Activated CD4-positive, alpha-beta T cell treated with anti-CD3 and anti-CD28 coated beads, Interleukin-2, Interleukin-6, amounts not matched to agents 100 ng/mL and 50 ng/mL, durations not matched to agents 16 hours and 8 hours (primary cell): ENCODE results near the gene DNM1L.

Experiments
- DNase-seq: peaks from one replicate; pipeline ENCODE4 v3.0.0-alpha.2; 2020

The DNM1L gene

DNA sequence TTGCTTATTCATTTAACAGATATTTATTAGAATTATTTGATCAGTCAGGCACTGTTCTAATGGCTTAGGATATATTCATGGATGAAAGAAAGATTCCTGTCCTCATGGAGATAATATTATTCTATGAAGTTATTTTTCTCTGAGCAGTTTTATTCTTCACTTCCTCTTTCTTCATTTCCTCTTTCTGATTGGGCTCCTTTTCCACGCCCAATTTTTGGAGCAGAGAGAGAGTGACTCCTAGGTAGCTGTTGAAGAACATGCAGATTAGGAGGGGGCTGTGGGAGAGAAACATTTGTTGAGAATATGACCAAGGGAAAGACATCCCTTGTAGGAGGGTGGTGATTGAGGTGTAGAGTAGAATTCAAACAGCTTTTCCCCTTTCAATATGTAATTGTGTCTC, 82.6 kb downstream of the DNM1L start:
- DNase-seq, result no peak

DNA sequence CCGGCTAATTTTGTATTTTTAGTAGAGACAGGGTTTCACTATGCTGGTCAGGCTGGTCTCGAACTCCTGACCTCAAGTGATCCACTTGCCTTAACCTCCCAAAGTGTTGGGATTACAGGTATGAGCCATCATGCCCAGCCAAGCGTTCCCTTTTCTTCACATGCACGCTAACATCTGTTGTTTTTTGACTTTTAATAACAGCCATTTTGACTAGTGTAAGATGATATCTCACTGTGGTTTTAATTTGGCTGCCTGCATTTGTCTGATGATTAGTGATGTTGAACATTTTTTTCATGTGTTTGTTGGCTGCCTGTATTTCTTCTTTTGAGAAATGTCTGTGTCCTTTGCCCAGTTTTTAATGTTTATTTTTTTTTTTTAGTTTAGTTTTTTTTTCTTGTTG, 86.8 kb downstream of the DNM1L start:
- DNase-seq, result no peak

DNA sequence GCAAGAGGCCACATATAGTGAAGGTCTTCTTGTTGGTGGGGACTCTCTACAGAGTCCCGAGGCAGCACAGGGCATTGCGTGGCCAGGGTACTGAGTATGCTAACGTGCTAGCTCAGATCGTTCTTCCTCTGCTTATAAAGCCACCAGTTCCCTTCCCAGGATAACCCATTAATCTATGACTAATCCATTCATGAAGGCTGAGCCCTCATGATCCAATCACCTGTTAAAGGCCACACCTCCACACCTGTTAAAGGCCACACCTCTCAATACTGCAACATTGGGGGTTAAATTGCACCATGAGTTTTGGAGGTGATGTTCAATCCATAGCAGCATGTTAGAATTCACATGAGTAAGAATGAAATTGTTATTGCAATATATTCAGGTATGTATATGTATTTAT, 89.4 kb downstream of the DNM1L start:
- no peak for DNase-seq

DNA sequence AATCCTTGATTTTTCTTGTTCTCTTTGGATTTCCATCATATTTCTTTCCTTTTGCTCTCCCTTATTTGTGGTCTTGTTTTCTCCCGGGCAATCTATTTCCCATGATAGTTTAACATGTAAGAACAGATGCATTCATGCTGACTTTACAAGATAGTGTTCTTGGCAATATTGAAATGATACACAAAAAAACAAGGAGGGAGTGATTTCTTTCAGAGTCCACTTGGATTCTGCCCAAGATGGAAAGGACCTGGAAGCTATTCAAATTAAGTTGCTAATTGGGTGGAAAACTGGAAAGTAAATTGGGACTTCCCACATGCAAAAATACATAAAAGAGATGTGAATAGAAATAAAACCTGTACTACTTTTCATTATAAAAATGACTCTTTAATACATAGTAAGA, 91.0 kb downstream of the DNM1L start:
- DNase-seq, result no peak

DNA sequence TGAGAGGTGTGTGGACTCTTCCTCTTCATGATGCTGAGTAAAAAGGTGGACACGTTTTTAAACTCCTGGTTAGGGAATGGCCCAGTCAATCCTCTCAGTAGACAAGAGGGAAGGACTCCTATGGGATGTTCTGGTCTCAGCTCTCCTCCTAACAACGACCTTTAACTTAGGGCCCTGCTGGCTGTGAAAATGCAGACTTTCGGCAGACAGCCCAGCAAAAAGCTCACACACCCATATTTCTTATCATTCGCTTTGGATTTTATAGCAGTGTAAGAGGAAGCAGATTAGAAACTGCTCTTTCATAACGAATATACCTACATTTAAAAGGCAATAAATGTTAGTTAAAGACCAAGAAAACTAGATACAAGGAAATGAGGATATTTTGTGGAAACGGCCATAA, 94.6 kb downstream of the DNM1L start:
- no peak for DNase-seq

DNA sequence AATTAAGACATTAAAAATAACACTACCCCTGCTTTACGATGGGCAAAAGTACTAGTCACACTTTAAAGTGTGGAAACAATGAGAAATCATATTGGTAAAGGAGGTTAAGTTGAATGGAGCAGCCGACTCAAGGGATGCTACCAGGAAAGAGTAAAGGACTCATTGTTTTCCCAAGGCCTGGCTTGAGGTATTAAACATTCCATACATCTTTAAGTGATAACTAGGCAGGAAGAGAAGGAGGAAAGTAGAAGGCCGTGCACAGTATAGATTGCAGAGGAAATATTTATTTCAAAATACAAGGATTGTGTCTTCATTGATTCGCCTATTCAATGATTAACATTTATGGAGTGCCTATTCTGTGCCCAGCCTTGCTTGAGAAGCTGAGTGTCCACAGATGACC, 97.2 kb downstream of the DNM1L start:
- no peak for DNase-seq

DNA sequence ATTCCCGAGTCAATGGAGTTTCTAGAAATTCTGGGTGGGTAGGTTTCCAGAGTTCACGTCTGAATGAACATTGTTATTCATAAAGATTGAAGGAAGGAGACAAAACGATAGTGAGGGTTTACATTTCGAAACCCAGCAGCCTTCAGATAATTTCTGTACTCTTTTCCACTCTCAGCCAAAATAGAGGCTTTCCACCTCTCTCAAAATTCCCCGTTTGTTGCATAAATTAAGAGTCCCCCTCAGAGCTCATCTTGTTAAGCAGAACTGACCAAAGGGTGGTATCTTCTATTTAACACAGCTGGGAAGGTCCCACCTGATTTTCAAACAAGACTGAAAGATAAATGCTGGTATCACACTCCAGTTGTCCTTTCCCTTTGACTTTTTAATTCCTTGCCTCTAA, 98.1 kb downstream of the DNM1L start:
- DNase-seq, result no peak

DNA sequence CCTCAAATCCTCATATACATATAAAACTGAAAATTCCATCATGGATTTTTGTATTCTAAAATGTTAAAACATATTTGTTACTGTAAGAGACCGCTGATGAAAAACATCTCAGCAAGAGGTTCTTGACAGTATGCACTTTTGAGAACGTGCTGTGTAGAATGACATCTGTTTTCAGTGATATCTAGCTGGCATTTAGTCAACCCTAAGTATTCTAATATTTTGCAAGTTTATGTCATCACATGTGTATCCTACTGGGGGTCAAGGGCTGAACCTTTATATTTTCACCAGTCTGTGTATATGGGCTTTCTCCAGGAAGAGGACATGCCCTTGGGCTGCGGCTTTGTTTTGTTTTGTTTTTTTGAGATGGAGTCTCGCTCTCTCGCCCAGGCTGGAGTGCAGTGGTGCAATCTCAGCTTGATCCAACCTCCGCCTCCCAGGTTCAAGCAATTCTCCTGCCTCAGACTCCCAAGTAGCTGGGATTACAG, 98.6 kb downstream of the DNM1L start:
- DNase-seq, result no peak

DNA sequence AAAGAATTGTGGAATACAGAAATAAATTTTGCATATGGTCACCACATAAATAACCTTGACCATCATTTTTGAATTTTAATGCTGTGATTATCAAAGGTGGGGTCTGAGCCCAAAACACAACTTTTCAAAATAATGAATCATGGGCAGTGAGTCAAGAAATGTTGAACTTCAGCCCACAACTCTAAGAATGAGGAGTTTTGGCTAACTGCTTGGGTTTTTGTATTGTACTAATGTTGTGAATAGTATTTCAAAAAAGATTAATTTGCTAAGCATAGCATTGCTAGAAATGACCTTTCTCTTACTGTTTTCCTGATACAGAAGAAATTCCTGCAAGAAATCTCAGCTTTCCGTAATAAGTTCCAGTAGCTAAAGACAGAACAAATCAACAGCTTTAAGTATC, 101.0 kb downstream of the DNM1L start:
- no peak for DNase-seq

DNA sequence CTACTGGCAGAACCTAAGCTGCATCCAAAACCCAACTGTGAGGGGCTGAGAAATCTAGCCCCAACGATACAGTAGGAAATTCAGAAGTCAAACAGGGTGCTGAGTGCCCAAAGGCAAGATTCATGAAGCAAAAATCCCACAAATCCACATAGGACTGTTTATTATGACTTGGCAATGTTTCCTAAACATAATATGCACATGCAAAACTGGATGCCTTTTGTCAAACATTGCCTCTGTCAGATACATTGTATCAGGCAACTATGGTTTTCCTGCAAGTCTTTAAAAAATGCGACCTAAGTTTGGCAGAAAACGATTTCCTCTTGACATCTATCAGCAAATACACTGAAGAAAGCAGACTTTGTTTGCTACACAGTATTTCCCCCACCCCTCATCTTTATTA, 103.9 kb downstream of the DNM1L start:
- DNase-seq, result no peak

DNA sequence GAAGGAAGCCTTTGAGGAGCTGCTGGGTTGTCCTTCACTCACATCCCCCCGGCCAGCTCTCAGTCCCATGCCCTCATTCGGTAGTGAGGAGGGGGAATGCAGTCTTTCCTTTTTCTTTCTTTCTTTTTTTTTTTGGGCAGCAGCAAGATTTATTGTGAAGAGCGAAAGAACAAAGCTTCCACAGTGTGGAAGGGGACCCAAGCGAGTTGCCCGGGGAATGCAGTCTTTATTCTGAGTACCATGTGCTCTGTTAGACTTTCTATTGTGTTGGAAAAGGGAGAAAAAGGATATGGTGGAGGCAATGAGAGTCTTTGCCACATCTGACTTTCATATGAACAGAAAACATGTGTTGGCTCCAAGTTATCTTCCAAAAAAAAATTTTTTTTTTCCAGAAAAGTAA, 106.5 kb downstream of the DNM1L start:
- no peak for DNase-seq

DNA sequence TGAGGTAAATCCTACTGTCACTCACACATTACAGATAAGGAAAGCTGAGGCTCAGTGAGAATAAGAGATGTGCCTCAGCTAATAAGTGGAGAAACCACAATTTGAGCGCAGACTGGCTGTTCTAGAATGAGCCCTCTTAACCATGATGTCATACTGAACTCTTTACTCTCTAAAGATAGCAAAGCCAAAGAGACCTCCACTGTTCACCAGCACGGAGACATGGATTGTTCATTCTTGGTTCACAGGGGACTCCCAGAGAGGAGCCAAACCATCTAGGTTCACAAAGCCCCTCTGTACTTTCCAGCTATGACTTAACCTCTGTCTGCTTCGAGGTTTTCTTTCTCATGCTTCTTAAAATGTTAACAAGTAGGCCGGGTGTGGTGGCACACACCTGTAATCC, 109.3 kb downstream of the DNM1L start:
- no peak for DNase-seq

DNA sequence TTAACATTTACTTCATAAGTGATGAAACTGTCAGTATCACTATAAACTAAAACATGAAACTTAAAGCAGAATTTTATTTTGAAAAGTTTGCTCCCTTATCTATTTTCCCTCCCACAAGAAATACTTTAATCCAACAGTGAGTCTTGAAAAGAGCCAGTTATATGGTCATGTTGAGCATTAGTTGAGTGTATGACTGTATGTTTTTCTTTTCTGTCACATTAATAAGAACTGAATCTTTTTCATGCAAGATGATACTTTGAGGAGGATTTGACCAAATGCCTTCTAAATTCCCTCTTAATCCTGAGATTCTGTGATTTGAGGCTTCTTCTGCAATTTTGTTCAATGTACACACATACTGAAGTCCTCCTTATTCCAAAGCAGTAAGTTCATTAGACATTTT, 110.3 kb downstream of the DNM1L start:
- DNase-seq, result no peak

DNA sequence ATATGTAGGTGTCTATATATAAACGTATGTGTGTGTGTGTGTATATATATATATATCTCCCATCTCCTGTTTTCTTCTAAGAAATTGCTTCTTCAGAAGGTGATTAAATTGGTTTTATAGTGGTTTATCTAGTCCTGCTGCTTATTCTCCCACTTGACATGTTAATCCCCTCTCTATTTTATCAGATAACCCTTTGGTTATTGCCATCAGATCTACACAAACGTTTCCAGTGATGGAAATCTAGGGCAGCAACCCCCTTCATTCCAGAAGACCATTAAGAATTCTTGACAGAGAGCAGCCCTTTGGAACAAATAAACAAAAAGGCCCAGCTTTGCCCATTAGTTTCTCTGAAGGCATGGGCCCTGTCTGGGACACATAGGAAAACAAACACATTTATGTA, 110.8 kb downstream of the DNM1L start:
- no peak for DNase-seq

DNA sequence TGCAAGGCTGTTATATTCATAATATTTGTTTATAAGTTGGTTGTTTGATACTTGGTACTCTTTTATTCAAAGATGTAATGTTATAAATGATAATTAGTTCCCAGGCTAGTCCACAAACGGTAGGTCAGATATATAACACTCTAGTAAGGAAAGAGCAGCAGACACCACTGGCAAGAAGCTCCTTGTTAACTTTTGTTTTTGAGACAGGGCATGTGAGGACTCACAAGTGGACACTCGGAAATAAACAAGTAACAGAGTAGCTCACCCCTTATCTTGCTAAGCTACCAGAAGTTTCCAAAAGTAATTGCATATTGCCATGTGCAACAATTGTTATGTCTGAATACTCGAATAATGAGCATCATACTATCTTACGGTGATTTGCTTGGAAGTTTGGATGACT, 115.2 kb downstream of the DNM1L start:
- DNase-seq, result no peak
